ENCODE data around the gene COL15A1.

DNA sequence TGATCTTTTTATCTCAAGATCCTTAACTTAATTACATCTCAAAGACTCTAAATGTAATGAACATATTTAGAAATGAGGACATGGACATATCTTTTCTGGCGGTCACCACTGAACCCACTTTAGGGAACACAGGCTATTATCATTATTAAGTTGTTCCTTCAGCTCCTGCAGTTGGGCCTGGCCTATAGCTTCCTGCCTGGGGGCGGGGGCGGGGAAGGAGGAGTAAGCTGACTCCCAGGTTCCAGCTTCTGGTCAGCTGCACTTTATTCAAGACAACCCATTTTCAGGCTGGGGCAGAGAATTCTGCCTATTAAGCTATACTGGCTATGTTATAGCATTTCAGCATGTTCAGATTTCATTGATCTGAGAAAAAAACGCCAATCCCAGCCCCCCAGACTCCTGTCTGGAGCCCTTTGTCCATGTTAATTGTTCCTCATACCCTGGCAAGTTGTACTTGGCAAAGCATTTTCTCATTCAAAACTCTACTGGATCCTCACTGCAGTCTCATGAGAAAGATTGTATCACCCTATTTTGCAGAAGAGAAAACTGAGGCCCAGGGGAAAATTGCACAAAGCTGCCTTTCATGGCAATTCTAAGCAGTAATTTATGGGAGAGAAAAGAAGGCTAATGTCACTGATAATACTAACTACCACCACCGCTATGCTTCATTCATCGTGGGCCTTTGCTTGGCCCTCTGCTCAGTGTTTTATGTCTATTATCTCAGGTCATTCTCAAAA is 25.1 kb downstream of the COL15A1 start:
- TF ChIP-seq CTCF (IDR thresholded peaks at IDR 0.05; ENCODE audit: low read length): no peak
- no peak for TF ChIP-seq EZH2 (optimal IDR thresholded peaks at IDR 0.05; ENCODE audit: low read depth, low read length)
- no peak for TF ChIP-seq EZH2phosphoT487 (IDR thresholded peaks at IDR 0.05; ENCODE audit: low read length)
